GM12875 (cell line): ENCODE results near the gene NOX4.
A peak's percentile ranks its signal among the peaks of the same experiment; 100 is the strongest.

Experiments
- H3K4me3 ChIP-seq: one replicate; pipeline ENCODE4 v1.5.1; 2011; ENCODE audit warnings: low read depth, low read length, control low read depth
- TF ChIP-seq, protein P1 (sequence below): IDR thresholded peaks from 2 replicates; pipeline ENCODE4 v1.5.1; 2011; ENCODE audit warnings: low read depth, mild to moderate bottlenecking, control low read depth, inconsistent platforms, low read length, moderate library complexity, borderline replicate concordance; ENCODE audit not compliant: insufficient read depth

NOX4 gene

DNA sequence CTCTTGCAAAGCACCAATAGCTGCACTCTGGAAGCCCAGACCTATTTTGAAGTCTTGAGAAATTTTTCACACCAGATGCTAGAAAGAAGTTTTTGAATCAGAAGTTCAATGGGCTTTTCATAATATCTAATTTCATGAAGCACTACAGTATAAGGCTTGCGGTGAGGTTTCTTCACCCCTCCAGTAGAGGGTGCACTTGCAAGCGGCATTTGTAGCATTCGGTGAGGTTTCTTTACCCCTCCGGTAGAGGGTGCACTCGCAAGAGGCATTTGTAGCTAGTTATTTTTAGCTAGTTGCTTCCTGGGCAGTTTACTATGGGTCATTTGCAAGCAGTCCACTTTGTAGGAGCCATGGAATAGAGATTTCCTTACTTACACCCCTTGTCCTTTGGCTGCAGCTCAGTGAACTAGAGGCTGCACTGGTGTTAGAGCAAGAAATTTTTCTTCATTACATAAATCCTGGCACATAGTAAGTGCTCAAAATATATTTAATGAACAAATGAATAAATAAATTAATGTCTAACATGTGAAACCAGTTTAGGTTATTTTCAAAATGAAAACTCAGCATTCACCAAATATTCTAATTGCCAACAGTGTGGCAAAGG lies 7.8 kb upstream of the NOX4 start:
- TF ChIP-seq, protein P1, sequence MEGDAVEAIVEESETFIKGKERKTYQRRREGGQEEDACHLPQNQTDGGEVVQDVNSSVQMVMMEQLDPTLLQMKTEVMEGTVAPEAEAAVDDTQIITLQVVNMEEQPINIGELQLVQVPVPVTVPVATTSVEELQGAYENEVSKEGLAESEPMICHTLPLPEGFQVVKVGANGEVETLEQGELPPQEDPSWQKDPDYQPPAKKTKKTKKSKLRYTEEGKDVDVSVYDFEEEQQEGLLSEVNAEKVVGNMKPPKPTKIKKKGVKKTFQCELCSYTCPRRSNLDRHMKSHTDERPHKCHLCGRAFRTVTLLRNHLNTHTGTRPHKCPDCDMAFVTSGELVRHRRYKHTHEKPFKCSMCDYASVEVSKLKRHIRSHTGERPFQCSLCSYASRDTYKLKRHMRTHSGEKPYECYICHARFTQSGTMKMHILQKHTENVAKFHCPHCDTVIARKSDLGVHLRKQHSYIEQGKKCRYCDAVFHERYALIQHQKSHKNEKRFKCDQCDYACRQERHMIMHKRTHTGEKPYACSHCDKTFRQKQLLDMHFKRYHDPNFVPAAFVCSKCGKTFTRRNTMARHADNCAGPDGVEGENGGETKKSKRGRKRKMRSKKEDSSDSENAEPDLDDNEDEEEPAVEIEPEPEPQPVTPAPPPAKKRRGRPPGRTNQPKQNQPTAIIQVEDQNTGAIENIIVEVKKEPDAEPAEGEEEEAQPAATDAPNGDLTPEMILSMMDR, result peak; percentile 33; the same call in 1 of the 2 replicates
- H3K4me3 ChIP-seq, result no peak overlapping the region

DNA sequence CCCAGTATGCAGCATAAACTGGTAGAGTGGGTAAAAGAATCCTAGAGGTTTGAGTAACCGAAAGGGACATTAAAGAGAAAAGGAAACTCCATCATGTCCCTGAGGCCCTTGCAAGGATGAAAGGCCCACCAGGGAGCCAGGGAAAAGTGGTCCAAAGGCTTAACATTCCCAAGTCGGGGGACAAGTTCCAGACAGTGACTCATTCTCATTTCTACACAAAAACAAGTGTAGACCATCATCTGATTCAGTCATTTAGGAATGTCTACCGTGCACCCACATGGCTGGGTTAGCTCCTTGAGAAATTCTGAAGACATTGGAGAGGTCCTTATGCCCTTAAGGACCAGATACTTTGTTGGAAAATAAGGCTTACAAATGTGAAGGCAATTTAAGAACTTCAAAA lies 4.8 kb upstream of the NOX4 start:
- H3K4me3 ChIP-seq, result no peak overlapping the region
- TF ChIP-seq, protein P1, result no peak

DNA sequence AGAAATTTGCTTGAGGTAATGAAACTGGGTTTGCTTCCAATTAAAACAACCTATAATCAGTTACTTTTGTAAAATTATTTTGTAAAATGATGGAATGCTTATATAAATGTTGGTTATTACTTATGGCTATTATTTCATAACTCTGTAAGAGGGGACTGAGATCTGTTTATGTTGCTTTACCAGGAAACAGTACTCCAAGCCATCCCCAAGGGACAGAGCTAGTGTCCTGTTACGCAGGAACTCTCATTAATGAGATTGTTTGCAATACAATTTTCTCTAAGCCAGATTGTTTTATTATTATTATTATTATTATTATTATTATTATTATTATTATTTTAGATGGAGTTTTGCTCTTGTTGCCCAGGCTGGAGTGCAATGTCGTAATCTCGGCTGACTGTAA lies 2.3 kb upstream of the NOX4 start:
- no peak overlapping the region for H3K4me3 ChIP-seq
- TF ChIP-seq, protein P1, result no peak

DNA sequence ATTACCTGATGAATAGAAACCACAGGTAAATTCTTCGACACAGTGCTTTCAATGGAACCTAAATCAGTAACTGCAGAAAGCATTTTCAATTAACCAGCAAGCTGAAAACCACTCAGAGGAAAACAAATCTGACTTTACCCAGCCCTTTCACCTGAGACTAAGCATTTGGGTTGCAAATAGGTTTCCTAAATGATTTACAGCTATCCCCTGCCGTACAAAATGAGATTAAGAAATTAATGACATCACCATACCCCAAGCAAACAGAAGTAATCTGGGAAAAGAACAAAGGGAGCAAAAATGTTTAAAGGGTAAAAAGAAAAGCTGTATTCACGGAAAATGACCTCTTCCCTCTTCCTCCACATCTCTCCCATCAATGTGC lies 584 bp downstream of the NOX4 start:
- H3K4me3 ChIP-seq, result no peak overlapping the region
- TF ChIP-seq, protein P1, result no peak

DNA sequence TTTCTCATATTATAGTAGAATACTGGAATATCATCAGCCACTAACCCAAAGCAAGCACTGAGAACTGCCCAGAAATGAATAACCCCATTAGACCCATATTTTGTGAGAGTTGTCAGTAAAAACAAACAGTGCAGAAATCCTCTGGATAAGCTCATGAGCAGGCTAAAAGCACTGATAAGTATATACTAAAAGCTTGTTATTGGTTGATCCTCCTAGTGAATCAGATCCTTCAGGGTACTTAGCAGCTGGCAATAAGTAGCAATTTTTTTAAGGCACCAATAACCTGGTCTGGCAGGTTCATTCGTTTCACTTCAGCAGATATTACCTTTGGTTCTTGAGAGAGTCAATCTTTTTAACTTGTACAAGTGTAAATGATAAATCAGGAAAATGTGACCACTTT lies 1.2 kb downstream of the NOX4 start:
- TF ChIP-seq, protein P1, result no peak
- no peak overlapping the region for H3K4me3 ChIP-seq

DNA sequence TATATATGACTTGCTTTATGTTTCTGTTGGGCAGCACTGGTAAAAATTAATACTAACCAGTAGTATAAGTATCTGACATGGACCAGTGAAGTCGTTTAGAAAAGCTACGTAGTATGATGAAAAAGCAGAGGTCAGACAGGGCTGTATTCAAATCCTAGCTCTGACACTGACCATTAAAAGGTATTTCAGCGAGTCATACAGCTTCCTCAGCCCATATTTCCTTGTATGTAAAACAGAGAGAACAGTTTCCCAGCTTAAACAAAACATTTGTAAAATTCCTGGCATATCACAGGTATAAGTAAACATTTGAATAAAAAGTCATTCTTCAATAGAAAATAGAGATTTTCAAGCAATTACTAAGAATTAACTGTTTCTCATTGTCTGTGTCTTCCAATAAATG lies 4.2 kb downstream of the NOX4 start:
- TF ChIP-seq, protein P1, result no peak

DNA sequence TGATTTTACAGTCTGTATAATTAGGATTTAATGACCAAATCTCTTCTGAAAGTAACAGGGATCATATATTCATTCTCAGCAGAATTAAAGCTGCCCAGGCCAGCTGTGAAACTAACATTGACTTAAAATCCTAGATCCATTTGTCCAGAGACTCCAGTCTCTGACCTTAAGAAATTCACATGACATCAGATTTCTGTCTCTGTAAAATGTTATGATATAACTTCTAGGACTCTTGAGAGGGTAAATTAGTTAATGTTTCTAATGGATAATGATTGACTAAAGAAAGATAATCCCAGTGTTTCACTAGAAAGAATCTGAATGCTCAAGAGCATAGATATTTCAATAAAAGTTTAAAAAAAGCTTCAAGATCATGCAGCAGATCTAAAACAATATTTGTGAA lies 6.3 kb downstream of the NOX4 start:
- TF ChIP-seq, protein P1, result no peak
- no peak overlapping the region for H3K4me3 ChIP-seq

More for the DNA sequence above, 4.2 kb downstream of the NOX4 start:
- no peak overlapping the region for H3K4me3 ChIP-seq
